ENCODE measurements around the gene RFX4. TPM values are rescaled to one million over a fixed set of nuclear protein-coding genes. Genes with fewer than 3 reads are reported as not detected.

Gene RFX4
- not detected in 2 replicates for total RNA-seq (2014; rRNA removed; shearing (Covaris generic))
- total RNA-seq (2022): not detected in 2 replicates
- Bru-seq, nascent RNA: percentile 2 among the genes with signal in this experiment
- not detected for BruChase-seq, experiment 1, labeled RNA remaining after a 6-hour chase
- percentile 3 among the genes with signal in this experiment for BruChase-seq, experiment 2, labeled RNA remaining after a 2-hour chase
- long read RNA-seq: 0 reads

DNA sequence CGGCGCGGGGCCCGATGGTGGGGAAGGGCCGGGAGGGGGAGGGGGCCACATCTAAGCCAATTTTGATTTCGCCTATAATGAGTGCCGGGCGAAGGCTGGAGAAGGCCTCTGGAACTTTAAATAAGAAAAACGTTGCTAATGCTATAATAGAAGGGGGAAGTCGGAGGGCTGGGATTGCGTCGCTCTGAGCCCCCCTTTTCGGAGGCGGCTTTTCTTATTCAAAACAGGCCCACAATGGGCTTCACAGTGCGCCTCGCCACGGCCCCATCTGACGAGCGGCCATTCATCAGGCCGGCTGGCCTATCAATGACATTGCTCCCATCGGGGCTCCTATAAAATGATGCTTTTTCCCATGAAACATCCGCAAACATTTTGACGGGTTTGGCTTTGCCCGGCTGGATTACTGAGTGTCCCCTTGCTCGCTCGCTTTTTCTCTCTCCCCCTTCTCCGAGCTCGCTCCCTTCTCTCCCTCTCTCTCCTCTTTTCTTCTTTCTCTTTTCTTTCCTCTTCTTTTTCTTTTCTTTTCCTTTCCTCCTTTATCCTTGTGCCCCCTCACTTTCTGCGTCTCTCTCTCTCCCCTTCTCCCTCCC lies at the start of gene RFX4:
Gene RFX4 (plus strand): TSS at position 364 of the 590 bp plus-strand sequence. CDS start 317 bp downstream, outside the sequence.
- TF ChIP-seq CTCF (conservative IDR thresholded peaks at IDR 0.05; ENCODE audit: low read length) (no peak), EZH2phosphoT487 (IDR thresholded peaks at IDR 0.05; ENCODE audit: borderline replicate concordance, low read depth, low read length) (no peak)
- H3K4me1 ChIP-seq (ENCODE audit: insufficient read depth, low read length, poor library complexity, severe bottlenecking): no peaks in the 10 kb centered on the region
- no peaks in the 10 kb centered on the region for H3K9me3 ChIP-seq (ENCODE audit: low read length)
- no peaks in the 10 kb centered on the region for H3K79me2 ChIP-seq (ENCODE audit: insufficient read depth, low read depth, low read length)
- BruUV-seq (replicated peaks): no TSS peak
- no peak within 1 kb of the TSS for H2AFZ ChIP-seq (ENCODE audit: low read length)
- no peaks in the 10 kb centered on the region; the same call in 1 of the 2 replicates for H4K20me1 ChIP-seq (ENCODE audit: insufficient read depth, low read length)
- no peak within 1 kb of the TSS for H3K4me3 ChIP-seq (ENCODE audit: low read depth, low read length, poor library complexity, severe bottlenecking)
- ChIA-PET POLR2A (no interaction called here), CTCF (ENCODE audit: unreplicated experiment) (no interaction called here)
- no peak within 1 kb of the TSS for H3K4me2 ChIP-seq (ENCODE audit: low read length)
- DNase-seq (ENCODE audit: low spot score): no peak
- no peaks in the 10 kb centered on the region for H3K9me2 ChIP-seq (ENCODE audit: insufficient read depth, low read length)
- H3K27ac ChIP-seq (ENCODE audit: low read depth, low read length, poor library complexity, severe bottlenecking): no peak within 1 kb of the TSS
- H3K36me3 ChIP-seq (ENCODE audit: insufficient read depth, low read length): no peaks in the 10 kb centered on the region
- intact Hi-C loops (cut with micrococcal nuclease; ENCODE audit: unreplicated experiment): no loop called here

DNA sequence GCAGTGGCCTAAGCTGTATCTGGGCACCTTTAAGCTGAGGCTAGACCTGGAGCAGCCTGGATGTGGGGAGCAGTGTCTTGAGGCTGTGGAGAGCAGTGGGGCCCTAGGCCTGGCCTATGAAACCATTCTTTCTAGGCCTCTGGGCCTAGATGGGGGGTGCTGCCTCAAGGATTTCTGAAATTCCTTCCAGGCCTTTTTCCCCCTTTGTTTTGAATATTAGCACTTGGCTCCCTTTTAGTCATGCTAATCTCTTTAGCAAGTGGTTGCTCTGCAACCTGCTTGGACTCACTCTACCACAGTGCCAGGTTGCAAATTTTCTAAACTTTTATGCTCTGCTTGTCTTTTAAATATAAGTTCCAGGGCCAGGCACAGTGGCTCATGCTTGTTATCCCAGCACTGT lies 41.6 kb upstream of the RFX4 start:
- Histone ChIP-seq H3K36me3 (ENCODE audit: insufficient read depth, low read length) (no peaks in the 10 kb centered on the region), H3K4me3 (ENCODE audit: low read depth, low read length, poor library complexity, severe bottlenecking) (no peak overlapping the region), H3K79me2 (ENCODE audit: insufficient read depth, low read depth, low read length) (no peaks in the 10 kb centered on the region), H3K9me2 (ENCODE audit: insufficient read depth, low read length) (no peaks in the 10 kb centered on the region), H3K9me3 (ENCODE audit: low read length) (no peaks in the 10 kb centered on the region), H3K27ac (ENCODE audit: low read depth, low read length, poor library complexity, severe bottlenecking) (no peak overlapping the region), H3K4me2 (ENCODE audit: low read length) (no peak overlapping the region), H3K4me1 (ENCODE audit: insufficient read depth, low read length, poor library complexity, severe bottlenecking) (no peaks in the 10 kb centered on the region), H4K20me1 (ENCODE audit: insufficient read depth, low read length) (no peaks in the 10 kb centered on the region), H2AFZ (ENCODE audit: low read length) (no peak overlapping the region)
- ChIA-PET CTCF (ENCODE audit: unreplicated experiment) (no interaction called here), POLR2A (interaction anchor here (0.7 kb wide), 1 partner anchor 161 kb away, joined by 7 read pairs; no protein-coding TSS in a partner anchor)
- no peak for DNase-seq (ENCODE audit: low spot score)
- intact Hi-C loops (cut with micrococcal nuclease; ENCODE audit: unreplicated experiment): no loop called here
- no peak for TF ChIP-seq EZH2phosphoT487 (IDR thresholded peaks at IDR 0.05; ENCODE audit: borderline replicate concordance, low read depth, low read length)
- TF ChIP-seq CTCF (conservative IDR thresholded peaks at IDR 0.05; ENCODE audit: low read length): no peak
- BruUV-seq (replicated peaks): no TSS peak

GRCh38 chr12:106551410-106551809 lies 31.4 kb upstream of the RFX4 start:
- TF ChIP-seq EZH2phosphoT487 (IDR thresholded peaks at IDR 0.05; ENCODE audit: borderline replicate concordance, low read depth, low read length) (no peak), CTCF (conservative IDR thresholded peaks at IDR 0.05; ENCODE audit: low read length) (no peak)
- H3K4me2 ChIP-seq (ENCODE audit: low read length): no peak overlapping the region
- no peaks in the 10 kb centered on the region for H3K36me3 ChIP-seq (ENCODE audit: insufficient read depth, low read length)
- CTCF ChIA-PET (ENCODE audit: unreplicated experiment): no interaction called here
- POLR2A ChIA-PET: no interaction called here
- H3K79me2 ChIP-seq (ENCODE audit: insufficient read depth, low read depth, low read length): no peaks in the 10 kb centered on the region
- H2AFZ ChIP-seq (ENCODE audit: low read length): no peak overlapping the region
- DNase-seq (ENCODE audit: low spot score): no peak
- no peak overlapping the region for H3K27ac ChIP-seq (ENCODE audit: low read depth, low read length, poor library complexity, severe bottlenecking)
- no TSS peak for BruUV-seq (replicated peaks)
- intact Hi-C loops (cut with micrococcal nuclease; ENCODE audit: unreplicated experiment): no loop called here
- no peaks in the 10 kb centered on the region for H3K9me3 ChIP-seq (ENCODE audit: low read length)
- no peaks in the 10 kb centered on the region for H4K20me1 ChIP-seq (ENCODE audit: insufficient read depth, low read length)
- H3K4me1 ChIP-seq (ENCODE audit: insufficient read depth, low read length, poor library complexity, severe bottlenecking): no peaks in the 10 kb centered on the region
- no peaks in the 10 kb centered on the region for H3K9me2 ChIP-seq (ENCODE audit: insufficient read depth, low read length)
- H3K4me3 ChIP-seq (ENCODE audit: low read depth, low read length, poor library complexity, severe bottlenecking): no peak overlapping the region
